GM21737 (cell line): Measurements from ENCODE around the gene TUBB4A.

Experiments used
- ATAC-seq: cut with Tn5 transposase; IDR thresholded peaks from one replicate; pipeline ENCODE4 v1.9.1; 2021; ENCODE audit warnings: mild to moderate bottlenecking, moderate library complexity; ENCODE audit not compliant: unreplicated experiment

TUBB4A gene

GRCh38 chr19:6448045-6448444 is 54.1 kb downstream of the TUBB4A start:
- no peak for ATAC-seq

DNA sequence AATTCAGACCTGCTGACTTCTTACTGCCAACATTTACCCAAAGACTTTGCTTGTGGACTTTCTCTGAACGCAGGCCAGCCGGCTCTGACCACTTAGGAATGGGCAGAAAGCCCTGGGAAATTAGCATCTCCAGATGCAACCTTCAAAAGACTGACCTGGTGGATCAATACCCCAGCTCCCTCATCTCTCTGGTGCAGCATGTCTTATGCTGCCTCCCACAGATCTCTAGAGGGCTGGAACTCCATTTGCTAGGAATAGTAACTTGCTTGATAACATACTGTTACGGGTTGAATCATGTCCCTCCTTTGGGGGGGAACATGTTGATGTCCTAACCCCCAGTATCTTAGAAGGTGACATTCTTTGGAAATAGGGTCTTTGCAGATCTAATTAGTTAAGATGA is 55.7 kb downstream of the TUBB4A start:
- ATAC-seq = no peak
